ENCODE data around the gene RIOK2.
A peak's percentile ranks its signal among the peaks of the same experiment; 100 is the strongest.
"Not testable (repeated sequence)": the region's sequence is repeated elsewhere in the genome, so short reads cannot be mapped to it uniquely, and the experiment has no call there.

RIOK2 gene

DNA sequence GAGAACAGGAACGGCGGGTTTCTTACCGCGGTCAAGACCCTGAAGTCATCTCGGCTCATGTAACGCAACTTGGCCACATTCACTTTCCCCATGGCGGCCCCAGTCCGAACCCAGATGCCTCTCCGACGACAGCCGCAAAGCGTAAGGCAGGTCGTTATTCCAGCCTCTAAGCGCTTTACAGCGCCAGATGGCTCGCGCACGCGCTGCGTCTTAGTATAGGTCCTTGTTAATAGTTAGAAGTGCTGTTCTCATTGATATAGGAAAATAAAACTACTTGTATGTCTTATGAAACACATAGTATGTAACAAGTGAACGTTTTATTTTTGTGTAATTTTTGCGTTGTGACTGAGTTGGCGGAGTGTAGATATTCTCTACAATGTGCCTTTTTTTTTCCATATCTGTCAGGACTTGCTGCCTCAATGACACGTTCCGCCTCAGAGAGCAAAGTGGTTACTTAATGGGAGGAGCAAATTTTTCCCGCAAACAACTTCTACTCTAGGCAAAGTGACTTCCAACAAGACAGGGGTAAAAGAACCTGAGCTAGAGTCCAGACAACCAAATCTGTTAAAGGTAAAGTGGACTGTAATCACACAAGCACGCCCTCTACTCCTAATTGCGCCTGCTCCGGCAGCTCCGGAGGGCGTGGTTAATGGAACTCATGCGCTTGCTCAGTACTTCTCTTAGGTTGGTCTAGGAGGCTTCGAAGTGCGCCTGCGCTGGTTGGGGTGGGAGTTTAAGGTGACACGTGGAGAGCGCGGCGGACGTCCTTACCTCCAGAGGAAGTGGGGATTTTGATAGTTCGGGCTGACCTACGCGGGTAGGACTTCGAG lies at the start of gene RIOK2:
Gene RIOK2, minus strand, starts transcription at position 148 of the 830 bp plus-strand sequence. Its CDS starts 56 bp downstream, at position 92.
- DNase-seq: peak; percentile 97

DNA sequence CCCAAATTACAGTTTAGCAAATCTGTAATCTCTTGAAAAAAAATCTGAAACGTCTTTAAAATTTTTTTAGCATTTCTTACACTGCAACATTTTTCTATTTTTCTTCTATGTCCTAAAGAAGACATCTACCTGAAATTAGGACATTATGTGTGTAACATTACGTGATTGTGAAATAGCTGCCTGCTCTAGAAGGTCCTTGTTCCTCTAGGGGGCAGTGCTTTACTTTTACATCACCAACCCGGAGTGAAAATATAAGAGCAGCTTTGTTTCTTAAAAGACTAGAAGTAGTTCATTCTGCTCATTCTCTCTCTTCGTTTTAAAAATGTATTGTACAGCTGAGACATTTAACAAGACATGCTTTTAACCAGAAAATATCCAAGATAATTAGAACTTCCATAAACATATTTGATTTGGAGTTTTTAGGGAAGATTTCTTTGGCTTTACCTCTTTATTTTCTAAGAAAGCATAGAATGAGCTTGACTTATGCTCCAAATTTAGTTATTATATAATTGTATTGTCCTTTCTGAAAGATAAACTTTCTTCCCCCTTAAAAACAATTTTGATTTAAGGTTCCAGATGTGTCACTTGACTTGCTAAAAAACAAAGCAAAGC lies 48.1 kb upstream of the RIOK2 start:
- peak; percentile 18 for DNase-seq

DNA sequence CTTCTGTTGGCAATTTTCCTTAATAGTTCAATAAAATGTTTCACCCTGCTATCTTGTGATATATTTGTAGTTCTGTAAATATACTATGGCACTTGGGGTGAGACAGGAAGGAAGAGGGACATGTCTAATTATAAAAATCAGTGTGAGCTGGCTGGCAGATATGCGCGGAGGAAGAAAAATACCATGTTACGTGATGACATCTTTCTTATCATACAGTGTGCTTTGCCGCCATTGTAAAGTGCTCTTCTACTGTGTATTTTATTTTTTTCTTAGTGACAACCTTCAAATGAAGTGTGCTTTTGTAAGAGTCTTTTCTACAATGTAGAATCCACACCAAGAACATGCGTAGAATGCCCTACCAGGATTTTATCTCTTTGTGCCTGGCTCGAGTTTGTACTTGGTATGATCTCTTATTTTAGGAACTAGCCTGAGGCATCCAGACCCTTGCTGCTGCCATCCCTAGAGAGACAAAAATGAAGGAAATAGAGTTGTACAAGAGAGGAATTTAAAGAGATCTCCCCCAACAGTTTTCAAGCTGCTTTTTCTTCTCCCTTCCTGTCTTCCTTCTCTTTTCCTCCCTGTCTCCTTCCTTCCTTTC lies 46.7 kb upstream of the RIOK2 start:
- DNase-seq: no peak

DNA sequence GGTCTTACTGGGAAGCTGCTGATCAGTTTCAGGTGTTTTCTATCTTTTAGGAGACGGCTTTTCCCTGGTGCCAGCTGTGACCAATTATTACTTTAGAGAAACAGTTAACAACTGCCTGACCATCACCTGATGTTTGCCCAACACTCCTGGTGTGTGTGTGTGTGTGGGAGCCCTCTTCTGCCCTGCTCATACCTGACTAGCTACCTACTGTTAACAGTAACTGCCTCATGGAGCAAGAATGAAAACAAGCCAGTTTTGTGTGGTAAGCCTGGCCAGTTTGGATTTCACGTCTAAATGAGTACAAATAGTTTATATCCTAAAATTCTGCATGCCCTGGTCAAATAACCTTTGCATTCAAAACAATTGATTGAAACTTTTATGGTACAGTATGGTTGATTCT lies 46.1 kb upstream of the RIOK2 start:
- DNase-seq: no peak

DNA sequence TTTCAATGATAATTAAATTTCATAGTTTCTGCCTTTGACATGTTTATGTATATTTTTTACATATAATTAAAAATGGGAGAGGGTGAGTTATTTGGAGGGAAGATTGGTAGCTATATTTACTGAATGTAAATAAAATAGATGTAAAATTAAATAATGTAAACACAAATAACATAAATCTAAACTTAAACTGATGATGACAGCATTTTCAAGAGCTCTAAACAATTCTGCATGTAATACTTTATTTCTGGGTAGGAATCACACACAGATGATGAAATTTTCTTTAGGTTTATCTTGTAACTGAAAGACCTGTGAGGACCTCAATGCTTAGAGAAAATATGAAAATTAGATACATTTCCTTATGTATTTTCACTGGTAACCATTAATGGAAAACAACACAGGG lies 42.2 kb upstream of the RIOK2 start:
- no peak for DNase-seq

DNA sequence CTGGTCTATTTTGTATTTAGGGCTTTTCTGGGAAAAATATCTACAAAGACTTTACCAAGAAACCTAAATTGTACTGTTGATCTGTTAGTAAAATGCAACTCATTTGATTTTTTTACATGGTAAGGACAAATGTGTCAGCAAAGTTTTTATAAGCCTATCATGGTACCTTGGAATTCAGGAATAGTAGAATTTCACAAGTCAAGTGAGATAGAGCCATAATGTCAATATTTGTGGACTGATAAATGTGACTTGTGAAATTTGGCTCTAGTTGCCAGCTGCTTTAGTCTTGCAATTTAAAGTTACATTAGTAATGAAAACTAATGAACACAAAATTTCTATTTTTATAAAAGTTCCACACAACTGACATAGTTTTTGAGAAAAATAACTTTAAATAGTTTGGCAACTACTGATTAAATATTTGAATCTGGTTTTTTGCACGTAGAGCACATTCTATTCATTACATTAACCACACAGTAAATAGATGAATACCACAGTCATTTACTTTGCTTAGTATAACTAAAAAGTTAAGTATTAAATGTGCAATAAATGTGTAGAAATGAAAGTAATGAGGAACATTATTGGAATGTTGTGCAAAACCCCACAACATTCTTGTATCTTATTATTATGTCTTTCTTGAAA lies 41.2 kb upstream of the RIOK2 start:
- no peak for DNase-seq

DNA sequence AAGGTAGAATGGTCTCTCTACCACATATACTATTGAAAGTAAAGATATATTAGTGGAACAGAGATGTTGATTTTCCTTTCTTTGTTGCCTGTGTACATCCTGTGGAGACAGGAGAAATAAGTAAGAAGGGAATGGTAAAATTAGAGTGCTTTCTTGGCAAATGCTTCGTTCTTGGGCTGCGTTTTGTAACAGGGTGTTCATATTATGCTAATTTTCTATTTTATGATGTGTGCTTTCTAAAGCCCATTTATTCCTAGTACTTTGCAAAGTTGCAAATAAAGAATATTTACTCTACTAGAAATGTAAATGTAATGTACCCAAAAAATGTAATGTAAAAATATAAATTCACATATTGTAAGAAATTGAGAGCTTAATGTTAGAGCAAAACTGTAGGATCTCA lies 40.5 kb upstream of the RIOK2 start:
- DNase-seq: no peak

DNA sequence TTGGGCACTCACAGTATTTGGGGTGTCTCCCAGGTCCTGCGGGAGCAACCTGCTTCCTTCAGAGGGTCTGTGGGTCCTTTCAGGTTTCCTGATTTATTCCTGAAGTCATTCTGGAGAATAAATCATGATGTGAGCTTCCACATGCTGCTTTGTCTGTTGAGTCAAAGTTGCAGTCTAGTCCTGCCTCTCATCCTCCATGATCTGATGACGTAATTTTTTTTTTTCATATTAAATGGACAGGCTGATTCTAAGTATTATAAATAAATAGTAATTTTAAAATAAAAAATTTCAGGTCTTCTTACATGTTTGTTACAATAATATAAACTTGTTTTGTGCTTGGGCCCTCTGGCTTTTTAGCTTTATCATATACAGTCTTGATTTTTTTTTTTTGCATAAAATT lies 26.3 kb upstream of the RIOK2 start:
- DNase-seq: no peak

DNA sequence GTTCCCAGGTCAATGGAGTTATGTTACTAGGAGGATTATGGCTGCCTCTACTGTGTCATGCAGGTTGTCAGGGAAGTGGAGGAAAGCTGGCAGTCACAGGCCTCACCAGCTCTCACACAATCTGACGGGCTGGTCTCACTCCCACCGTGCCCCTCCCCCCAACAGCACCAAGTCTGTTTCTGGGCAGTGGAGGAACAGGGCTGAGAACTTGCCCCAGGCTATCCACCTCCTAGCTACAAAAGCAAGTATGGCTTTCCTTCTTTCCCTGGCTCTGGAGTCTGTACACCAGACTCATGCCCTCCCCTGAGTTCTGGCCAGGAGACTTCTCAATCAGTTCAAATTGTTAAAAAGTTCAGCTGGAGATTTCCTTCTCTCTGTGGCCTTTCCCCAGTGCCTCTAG lies 25.7 kb upstream of the RIOK2 start:
- no peak for DNase-seq

DNA sequence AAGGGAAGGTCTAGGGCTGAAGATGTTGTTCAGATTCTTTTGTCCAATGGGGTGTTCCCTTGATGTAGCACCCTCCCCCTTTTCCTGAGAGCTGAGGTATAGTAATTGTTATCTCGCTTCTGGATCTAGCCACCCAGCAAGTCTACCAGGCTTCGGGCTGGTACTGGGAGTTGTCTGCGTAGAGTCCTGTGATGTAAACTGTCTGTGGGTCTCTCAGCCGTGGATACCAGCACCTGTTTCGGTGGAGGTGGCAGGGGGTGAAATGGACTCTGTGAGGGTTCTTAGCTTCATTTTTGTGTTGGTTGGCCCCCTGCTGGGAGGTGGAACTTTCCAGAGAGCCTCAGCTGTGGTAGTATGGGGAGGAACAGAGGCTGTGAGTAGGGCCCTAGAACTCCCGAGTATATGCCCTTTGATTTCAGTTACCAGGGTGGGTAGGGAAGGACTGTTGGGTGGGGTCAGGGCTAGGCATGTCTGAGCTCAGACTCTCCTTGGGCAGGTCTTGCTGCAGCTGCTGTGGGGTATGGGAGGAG lies 25.2 kb upstream of the RIOK2 start:
- no peak for DNase-seq

DNA sequence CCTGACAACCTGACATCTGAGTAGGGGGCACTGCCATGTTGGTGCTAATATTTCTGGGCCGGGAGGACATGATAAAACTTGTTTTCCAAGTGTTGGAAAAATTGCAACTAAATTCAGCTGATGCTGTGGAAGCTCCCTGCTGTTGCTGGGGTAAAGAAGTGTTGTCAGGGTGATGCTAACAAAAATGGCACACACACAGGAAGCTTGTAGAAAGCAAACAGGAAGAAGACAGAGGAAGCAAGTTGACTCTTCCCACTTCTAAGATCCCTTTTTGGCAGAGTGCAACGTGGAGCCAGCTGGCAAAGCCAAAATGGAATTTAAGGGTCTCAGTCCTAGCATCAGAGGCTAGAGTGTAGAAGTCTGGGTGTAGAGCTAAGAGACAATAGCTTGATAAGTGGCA lies 11.3 kb upstream of the RIOK2 start:
- DNase-seq: no peak

DNA sequence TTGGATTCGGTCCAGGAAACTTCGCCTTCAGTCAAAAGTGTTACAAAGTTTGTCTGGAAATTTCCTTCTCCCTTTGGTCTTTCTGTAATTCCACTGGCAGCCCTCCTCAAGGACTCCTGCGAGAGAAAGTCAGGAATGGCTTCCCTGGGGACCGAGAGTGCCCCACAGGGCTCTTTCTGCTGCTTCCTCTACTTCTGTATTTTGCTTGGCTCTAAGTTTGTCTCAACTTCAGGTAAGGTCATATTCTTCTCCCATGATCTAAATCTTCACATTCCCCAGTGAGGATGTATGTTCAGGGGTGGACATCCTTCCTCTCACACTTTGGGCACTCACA lies 10.3 kb upstream of the RIOK2 start:
- DNase-seq: no peak

DNA sequence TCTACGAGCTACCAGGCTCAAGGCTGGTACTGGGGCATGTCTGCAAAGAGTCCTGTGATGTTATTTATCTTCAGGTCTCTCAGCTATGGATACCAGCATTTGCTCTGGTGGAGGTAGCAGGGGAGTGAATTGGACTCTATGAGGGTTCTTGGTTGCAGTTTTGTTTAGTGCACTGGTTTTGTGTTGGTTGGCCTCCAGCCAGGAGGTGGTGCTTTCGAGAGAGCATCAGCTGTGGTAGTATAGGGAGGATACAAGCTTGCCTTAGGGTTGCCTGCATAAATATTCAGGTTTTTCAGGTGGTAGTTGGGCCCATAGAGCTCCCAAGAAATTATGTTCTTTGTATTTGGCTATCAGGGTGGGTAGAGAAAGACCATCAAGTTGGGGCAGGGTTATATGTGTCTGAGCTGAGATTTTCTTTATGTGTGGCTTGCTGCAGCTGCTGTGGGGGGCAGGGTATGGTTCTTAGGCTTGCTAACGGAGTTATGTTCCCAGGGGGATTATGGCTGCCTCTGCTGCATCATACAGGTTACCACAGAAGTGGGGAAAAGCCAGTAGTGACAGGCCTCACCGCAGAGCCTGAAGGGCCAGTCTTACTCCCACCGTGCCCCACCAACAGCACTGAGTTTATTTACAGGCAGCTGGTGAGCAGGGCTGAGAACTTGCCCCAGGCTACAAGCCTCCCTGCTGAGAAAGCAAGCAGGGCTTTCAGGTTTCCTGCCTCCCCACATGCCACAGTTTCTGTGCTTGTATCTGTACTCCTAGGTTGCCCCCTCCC lies 9.7 kb upstream of the RIOK2 start:
- no peak for DNase-seq

DNA sequence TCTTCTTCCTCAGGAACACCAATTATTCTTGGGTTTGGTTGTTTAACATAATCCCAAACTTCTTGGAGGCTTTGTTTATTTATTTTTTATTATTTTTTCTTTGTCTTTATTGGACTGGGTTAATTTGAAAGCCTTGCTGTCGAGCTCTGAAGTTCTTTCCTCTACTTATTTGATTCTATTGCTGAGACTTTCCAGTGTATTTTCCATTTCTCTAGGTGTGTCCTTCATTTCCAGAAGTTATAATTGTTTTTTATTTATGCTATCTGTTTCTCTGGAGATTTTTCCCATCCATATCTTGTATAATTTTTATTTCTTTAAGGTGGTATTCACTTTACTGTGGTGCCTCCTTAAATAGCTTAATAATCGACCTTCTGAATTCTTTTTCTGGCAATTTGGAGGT lies 8.8 kb upstream of the RIOK2 start:
- DNase-seq: no peak

DNA sequence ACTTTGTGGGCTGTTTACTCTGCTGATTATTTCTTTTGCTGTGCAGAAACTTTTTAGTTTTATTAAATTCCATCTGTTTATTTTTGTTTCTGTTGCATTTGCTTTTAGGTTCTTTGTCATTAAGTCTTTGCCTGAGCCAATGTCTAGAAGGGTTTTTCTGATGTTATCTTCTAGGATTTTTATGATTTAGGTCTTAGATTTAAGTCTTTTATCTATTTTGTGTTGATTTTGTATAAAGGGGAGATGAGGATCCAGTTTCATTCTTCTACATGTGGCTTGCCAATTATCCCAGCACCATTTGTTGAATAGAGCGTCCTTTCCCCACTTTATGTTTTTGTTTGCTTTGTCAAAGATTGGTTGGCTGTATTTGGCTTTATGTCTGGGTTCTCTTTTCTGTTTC lies 6.5 kb upstream of the RIOK2 start:
- not testable (repeated sequence) for DNase-seq

DNA sequence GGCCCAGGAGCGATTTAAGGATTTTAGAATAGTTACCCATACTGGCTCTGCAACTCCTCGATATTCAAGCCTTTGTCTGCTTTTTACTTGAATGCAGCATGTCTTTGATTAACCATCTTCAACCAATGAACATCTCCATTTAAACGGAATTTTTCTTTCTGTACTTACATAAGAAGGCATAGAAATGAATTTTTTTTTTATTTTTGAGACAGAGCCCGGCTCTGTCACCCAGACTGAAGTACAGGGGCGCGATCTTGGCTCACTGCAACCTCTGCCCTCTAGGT lies 825 bp upstream of the RIOK2 start:
- DNase-seq: no peak

DNA sequence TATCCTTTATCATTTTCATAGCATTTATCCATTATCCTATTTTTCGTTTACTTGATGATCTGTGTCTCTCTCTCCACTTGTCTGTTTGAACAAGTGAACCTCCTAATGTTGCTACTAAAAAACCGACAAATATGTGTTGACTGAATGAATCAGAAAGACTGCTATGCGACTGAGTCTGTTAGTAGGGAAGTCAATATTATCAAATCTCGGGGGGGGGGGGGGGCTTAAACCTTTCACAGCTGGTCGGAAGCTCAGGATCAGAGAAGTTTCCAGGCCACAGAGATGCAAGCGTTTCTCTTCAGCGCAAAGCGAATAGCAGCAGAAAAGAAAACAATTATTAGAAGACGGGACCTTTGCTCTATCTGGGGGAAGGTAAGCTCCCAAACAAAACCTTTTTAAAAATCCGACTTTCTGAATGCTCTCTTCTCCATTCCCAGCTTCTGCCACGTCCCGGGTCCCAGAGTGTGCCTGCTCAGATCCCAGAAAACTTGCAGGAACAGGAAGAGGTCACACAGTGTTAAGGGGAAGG lies 412 bp downstream of the RIOK2 start:
- DNase-seq: no peak

DNA sequence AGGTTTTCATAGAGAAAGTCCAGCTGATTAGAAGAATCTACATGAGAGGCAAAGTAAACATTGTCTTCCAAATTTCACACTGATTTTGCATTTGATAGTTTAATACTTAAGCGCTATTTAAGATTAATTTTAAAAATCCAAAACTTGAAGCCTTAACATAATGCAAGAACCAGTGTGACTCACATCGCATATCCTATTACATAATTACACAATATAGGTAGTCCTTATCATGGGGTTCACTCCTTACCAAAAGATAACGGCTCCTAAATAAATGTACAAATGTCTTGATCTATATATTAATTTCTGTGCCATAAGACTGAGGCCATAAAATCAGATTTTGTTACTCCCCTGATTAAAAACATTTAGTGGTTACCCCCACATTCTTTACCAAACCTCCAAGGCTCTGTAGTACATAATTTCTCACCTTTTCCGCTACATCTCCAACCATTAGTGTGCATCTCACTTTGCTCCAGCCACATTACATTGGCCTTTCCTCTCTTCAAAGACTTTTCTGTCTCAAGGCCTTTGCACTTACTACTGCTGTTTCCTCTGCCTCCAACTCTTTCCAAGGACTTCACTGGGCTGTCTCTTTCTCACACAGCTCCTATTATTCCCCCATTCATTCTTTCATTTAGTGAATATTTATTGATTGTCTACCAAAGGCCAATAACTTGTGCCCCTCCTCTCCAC lies 1.0 kb downstream of the RIOK2 start:
- DNase-seq: no peak

DNA sequence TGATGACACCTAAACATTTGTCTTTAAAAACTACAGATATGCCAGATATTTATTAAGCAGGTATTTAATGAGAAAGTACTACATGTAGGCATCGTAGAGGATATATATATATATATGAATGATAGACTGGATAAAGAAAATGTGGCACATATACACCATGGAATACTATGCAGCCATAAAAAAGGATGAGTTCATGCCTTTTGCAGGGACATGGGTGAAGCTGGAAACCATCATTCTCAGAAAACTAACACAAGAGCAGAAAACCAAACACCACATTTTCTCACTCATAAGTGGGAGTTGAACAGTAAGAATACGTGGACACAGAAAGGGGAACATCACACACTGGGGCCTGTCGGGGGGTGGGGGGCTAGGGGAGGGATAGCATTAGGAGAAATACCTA lies 3.6 kb downstream of the RIOK2 start:
- not testable (repeated sequence) for DNase-seq

DNA sequence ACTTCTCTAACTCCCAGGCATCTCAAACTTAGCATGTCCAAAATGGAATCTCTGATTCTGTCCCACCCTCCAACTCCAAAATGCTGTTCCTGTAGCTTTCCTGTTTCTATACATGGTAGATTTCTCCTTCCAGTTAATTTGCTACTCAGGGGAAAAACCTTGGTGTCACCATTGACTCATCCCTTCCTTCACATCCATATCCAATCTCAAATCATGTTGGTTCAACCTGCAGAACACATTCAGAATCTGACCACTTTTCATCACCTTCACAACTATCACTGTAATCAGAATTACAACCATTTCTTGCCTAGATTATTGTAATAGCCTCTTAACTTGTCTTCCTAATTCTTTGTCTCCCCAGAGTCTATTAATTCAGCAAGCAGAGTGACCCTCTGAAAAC lies 10.8 kb downstream of the RIOK2 start:
- no peak for DNase-seq

DNA sequence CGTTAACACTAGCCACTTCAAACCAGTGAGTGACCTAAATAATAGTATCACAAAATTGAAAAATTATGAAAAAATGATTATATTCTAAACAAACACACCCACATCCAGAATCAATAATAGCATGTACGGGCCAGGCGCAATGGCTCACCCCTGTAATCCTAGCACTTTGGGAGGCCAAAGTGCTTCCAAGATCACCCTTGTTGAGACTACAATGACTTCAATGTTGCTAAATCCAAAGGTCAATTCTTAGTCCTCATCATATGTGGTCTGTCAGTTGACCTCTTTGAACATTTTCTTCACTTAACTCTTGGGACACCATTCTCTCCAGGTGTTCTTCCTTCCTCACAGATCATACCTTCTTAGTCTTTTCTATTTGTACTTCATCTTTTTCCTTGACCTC lies 11.3 kb downstream of the RIOK2 start:
- no peak for DNase-seq

DNA sequence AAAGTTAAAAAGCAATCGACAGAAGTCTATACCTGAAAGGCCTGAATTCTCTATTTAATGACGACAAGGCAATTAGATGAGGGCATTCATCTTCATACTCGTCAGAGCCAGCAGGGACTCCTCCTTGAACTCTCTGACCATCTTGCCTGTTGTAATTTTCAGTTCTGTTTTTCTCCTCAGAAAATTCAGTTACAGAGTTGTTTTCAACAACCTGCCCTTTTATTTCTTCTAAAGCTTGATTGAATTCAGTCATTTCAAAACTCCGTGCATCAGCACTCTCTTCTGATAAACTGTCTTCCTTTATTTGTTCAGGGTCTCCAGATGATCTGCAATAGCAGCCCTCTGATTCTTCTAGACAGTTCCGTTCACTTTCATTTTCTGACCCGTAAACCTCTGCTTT lies 15.6 kb downstream of the RIOK2 start:
- DNase-seq: no peak
